SK-N-SH (cell line): ENCODE measurements around the gene CFAP97D1. TPM values are rescaled to one million over a fixed set of nuclear protein-coding genes. Genes with fewer than 3 reads are reported as not detected.

Experiments used
- CTCF ChIA-PET: fragments of 300-600, 350-600 bp; formaldehyde crosslinking; extraction: SDS; loops from one replicate; lab custom pipeline; 2021; lab: Yijun Ruan, JAX
- POLR2A ChIA-PET: fragments of 350-600 bp; sonication (Branson Sonifier 250); formaldehyde crosslinking; extraction: SDS; loops from one replicate; lab custom pipeline; 2020; ENCODE audit warnings: antibody characterized with exemption, inconsistent platforms; lab: Yijun Ruan, JAX
- DNase-seq: peaks from one replicate; pipeline ENCODE4 v3.0.0; 2012
- H2AFZ ChIP-seq: fragments of 200-600 bp; sonication (generic); 2 replicates; pipeline ENCODE4 v1.8.1; 2016; ENCODE audit warnings: antibody characterized with exemption, mild to moderate bottlenecking, low read depth
- H3F3A ChIP-seq: fragments of 200-600 bp; sonication (generic); replicated peaks from 2 replicates; pipeline ENCODE3; 2016; ENCODE audit warnings: antibody characterized with exemption, mild to moderate bottlenecking; ENCODE audit not compliant: insufficient read depth
- H3K27ac ChIP-seq, 2 experiments: fragments of 200-500 bp in 1 of 2; fragments of 200-600 bp in 1 of 2; sonication (Bioruptor generic) in 1 of 2; sonication (generic), shearing (Covaris generic) in 1 of 2; 2 replicates each; pipeline versions ENCODE4 v1.5.1 to v1.6.1; 2014 to 2016; ENCODE audit warnings: low read depth in 2 of 2, inconsistent platforms in 1 of 2, low read length in 1 of 2, mild to moderate bottlenecking in 1 of 2, mixed read lengths in 1 of 2
- H3K27me3 ChIP-seq: fragments of 200-600 bp; sonication (generic), shearing (Covaris generic); 2 replicates; pipeline ENCODE4 v1.6.1; 2016; ENCODE audit warnings: mixed run types; ENCODE audit not compliant: insufficient read depth
- H3K36me3 ChIP-seq, 2 experiments: fragments of 200-500 bp in 1 of 2; fragments of 200-600 bp in 1 of 2; sonication (Bioruptor generic) in 1 of 2; sonication (generic) in 1 of 2; replicated peaks in 1 of 2; 2 replicates each; pipeline versions ENCODE3 to v1.5.1; 2014 to 2016; ENCODE audit warnings: low read length in 1 of 2, mild to moderate bottlenecking in 1 of 2; ENCODE audit not compliant: insufficient read depth in 2 of 2, control insufficient read depth in 1 of 2
- H3K4me1 ChIP-seq, 2 experiments: fragments of 200-500 bp in 1 of 2; fragments of 200-600 bp in 1 of 2; sonication (Bioruptor generic) in 1 of 2; sonication (generic), shearing (Covaris generic) in 1 of 2; 2 replicates each; pipeline versions ENCODE4 v1.5.1 to v1.6.1; 2014 to 2016; ENCODE audit warnings: low read depth in 1 of 2, low read length in 1 of 2, mixed run types in 1 of 2; ENCODE audit not compliant: insufficient read depth in 2 of 2, control insufficient read depth in 1 of 2
- H3K4me2 ChIP-seq: fragments of 200-600 bp; sonication (generic), shearing (Covaris generic); 2 replicates; pipeline ENCODE4 v1.6.1; 2017; ENCODE audit warnings: mixed run types
- H3K4me3 ChIP-seq, 2 experiments: fragments of 200-500 bp in 1 of 2; fragments of 200-600 bp in 1 of 2; sonication (Bioruptor generic) in 1 of 2; sonication (generic), shearing (Covaris generic) in 1 of 2; 2 replicates each; pipeline versions ENCODE4 v1.5.1 to v1.8.1; 2014 to 2016; ENCODE audit warnings: low read depth in 2 of 2, inconsistent platforms in 1 of 2, low read length in 1 of 2, mild to moderate bottlenecking in 1 of 2, mixed read lengths in 1 of 2, moderate library complexity in 1 of 2
- H3K79me2 ChIP-seq: fragments of 200-600 bp; sonication (generic); 2 replicates; pipeline ENCODE4 v1.8.1; 2017; ENCODE audit warnings: mild to moderate bottlenecking; ENCODE audit not compliant: insufficient read depth
- H3K9ac ChIP-seq: fragments of 200-600 bp; sonication (generic); 2 replicates; pipeline ENCODE4 v1.6.1; 2017; ENCODE audit warnings: mixed run types
- H3K9me2 ChIP-seq: fragments of 200-600 bp; sonication (generic); 2 replicates; pipeline ENCODE4 v1.6.1; 2017; ENCODE audit warnings: mixed run types
- H3K9me3 ChIP-seq: fragments of 200-600 bp; sonication (generic); 2 replicates; pipeline ENCODE4 v1.6.1; 2017; ENCODE audit warnings: mixed run types, mild to moderate bottlenecking, moderate library complexity
- H4K20me1 ChIP-seq: fragments of 200-600 bp; sonication (generic); 2 replicates; pipeline ENCODE4 v1.6.1; 2017; ENCODE audit warnings: mild to moderate bottlenecking, mixed run types; ENCODE audit not compliant: insufficient read depth
- EP300 ChIP-seq, 2 experiments: IDR thresholded peaks; 2 replicates each; pipeline versions ENCODE4 v1.4.0 to v1.6.1; 2012; ENCODE audit warnings: borderline replicate concordance in 1 of 2, low read depth in 1 of 2, low read length in 1 of 2
- FOSL2 ChIP-seq: IDR thresholded peaks from 2 replicates; pipeline ENCODE4 v1.4.0; 2012; ENCODE audit warnings: low read depth, mild to moderate bottlenecking, moderate library complexity, borderline replicate concordance
- FOXM1 ChIP-seq: IDR thresholded peaks from 2 replicates; pipeline ENCODE4 v1.4.0; 2012; ENCODE audit warnings: low read depth, mild to moderate bottlenecking
- GABPA ChIP-seq: IDR thresholded peaks from 2 replicates; pipeline ENCODE4 v1.4.0; 2012; ENCODE audit warnings: low read depth, mild to moderate bottlenecking
- POLR2AphosphoS5 ChIP-seq: IDR thresholded peaks from 2 replicates; pipeline ENCODE4 v1.6.1; 2012; ENCODE audit warnings: low read depth, low read length
- RAD21 ChIP-seq: IDR thresholded peaks from 2 replicates; pipeline ENCODE4 v1.6.1; 2012; ENCODE audit warnings: mild to moderate bottlenecking, low read length
- RFX5 ChIP-seq: IDR thresholded peaks from 2 replicates; pipeline ENCODE4 v1.6.1; 2012; ENCODE audit warnings: mild to moderate bottlenecking, improper control_type of control experiment, low read length
- TAF1 ChIP-seq: IDR thresholded peaks from 2 replicates; pipeline ENCODE4 v1.6.1; 2012; ENCODE audit warnings: low read depth, mild to moderate bottlenecking, low read length, moderate library complexity, borderline replicate concordance
- TEAD4 ChIP-seq: IDR thresholded peaks from 2 replicates; pipeline ENCODE4 v1.4.0; 2012; ENCODE audit warnings: mild to moderate bottlenecking, borderline replicate concordance; ENCODE audit not compliant: insufficient read depth
- WGBS: methylation state at CpG from one replicate; pipeline ENCODE4 v1.1.6; 2017; ENCODE audit warnings: low lambda C conversion rate; 5-methylcytosine and 5-hydroxymethylcytosine counted together
- polyA plus RNA-seq, 3 experiments: library from polyadenylated mRNA; depleted of rRNA; stranded (reverse); fragments of >200 nt; gene quantifications; 2 replicates each; pipeline ENCODE4 v1.2.3, GENCODE V29; 2012

Gene CFAP97D1
- polyA plus RNA-seq, 1 of the 3 experiments (the other 2 are of a cell fraction): 0.02 TPM

GRCh38 chr17:43814026-43814425, 33.8 kb downstream of the CFAP97D1 start:
- Histone ChIP-seq H3K79me2 (no peaks in the 10 kb centered on the region), H3K27ac (no peak overlapping the region), H3K27me3 (no peaks in the 10 kb centered on the region), H2AFZ (no peak overlapping the region), H3K9me3 (no peaks in the 10 kb centered on the region), H3F3A (no peaks in the 10 kb centered on the region), H3K4me3 (no peak overlapping the region), H3K4me1 (peaks cover 0 to 8% of the 10 kb centered on the region in 2 experiments; a peak in 1 of 4 replicates), H3K4me2 (no peak overlapping the region), H4K20me1 (no peaks in the 10 kb centered on the region), H3K9ac (no peak overlapping the region), H3K36me3 (peaks cover 5 to 37% of the 10 kb centered on the region in 2 experiments), H3K9me2 (no peaks in the 10 kb centered on the region)
- no peak for DNase-seq
- WGBS: 92% methylated on average over 12 of the region's 12 CpGs
- ChIA-PET POLR2A (no interaction called here), CTCF (interaction anchor here (1.0 to 1.1 kb wide), 2 partner anchors 33 to 38 kb away, joined by 3 to 5 read pairs; partner anchors contain the start of gene CD300LG)
- TF ChIP-seq RFX5 (no peak), TAF1 (no peak), POLR2AphosphoS5 (no peak), GABPA (no peak), FOXM1 (no peak), RAD21 (no peak), TEAD4 (no peak), EP300 (IDR thresholded peaks at IDR 0.05; ENCODE audit: borderline replicate concordance in 1 of 2, low read depth in 1 of 2, low read length in 1 of 2) (no peak), FOSL2 (no peak)

GRCh38 chr17:43814714-43815113, 34.5 kb downstream of the CFAP97D1 start:
- no peaks in the 10 kb centered on the region for H3F3A ChIP-seq
- no peak overlapping the region for H3K4me3 ChIP-seq
- peak; percentile 13; the same call in 1 of the 2 replicates for TF ChIP-seq FOSL2
- TF ChIP-seq RAD21: no peak
- no peaks in the 10 kb centered on the region for H3K79me2 ChIP-seq
- H3K4me2 ChIP-seq: peak overlapping the region; percentile 8; the same call in 1 of the 2 replicates
- H2AFZ ChIP-seq: no peak overlapping the region
- POLR2A ChIA-PET: interaction anchor here (1.0 kb wide), 1 partner anchor 12 kb away, joined by 4 read pairs; no protein-coding TSS in a partner anchor
- CTCF ChIA-PET: interaction anchor here (1.1 to 1.5 kb wide), 2 partner anchors 32 kb away, joined by 3 to 5 read pairs; partner anchors contain the start of gene CD300LG
- H3K9me2 ChIP-seq: no peaks in the 10 kb centered on the region
- no peak for DNase-seq
- H3K9me3 ChIP-seq: no peaks in the 10 kb centered on the region
- H3K36me3 ChIP-seq: peaks cover 5 to 37% of the 10 kb centered on the region in 2 experiments
- no peak overlapping the region for H3K9ac ChIP-seq
- WGBS: 18% methylated on average over 1 of the region's 1 CpG
- no peaks in the 10 kb centered on the region for H3K27me3 ChIP-seq
- peak overlapping the region in 1 of 2 experiments; percentile 13; a peak in 1 of 4 replicates for H3K27ac ChIP-seq
- peaks cover 0 to 8% of the 10 kb centered on the region in 2 experiments; a peak in 1 of 4 replicates for H3K4me1 ChIP-seq
- H4K20me1 ChIP-seq: no peaks in the 10 kb centered on the region
